ENCODE data around the gene ALDH4A1. TPM values are rescaled to one million over a fixed set of nuclear protein-coding genes. Genes with fewer than 3 reads are reported as not detected.
"Not testable (repeated sequence)": the region's sequence is repeated elsewhere in the genome, so short reads cannot be mapped to it uniquely, and the experiment has no call there.

ALDH4A1 gene
- polyA plus RNA-seq, 4 donors: 62.2 to 86.9 (median 78.5) TPM

DNA sequence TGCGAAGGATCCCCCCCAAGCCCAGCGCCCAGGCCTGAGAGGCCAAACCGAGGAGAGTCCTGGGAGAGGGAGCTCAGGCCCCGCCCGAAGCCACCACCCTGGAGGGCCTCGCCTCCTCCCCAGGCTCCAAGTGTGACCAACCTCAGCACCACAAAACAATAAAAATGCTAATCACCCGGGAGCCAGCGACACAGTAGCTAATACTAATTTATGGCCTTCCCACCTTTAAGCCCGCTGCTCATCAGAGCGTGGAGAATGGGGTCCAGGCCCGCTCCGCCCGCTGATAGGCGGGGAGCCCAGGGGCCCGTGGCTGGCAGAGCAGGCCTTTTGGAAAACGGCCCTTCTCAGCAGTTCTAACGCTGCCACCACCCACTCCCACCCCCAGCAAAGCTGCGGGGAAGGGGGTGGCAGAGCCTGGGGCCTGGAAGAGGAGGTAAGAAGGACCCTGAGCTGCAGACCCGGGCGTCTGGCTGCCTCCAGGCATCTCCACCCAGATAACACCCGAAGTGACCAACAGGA, 22.5 kb downstream of the ALDH4A1 start:
- DNase-seq (ENCODE audit: low read depth in 4 of 4, low spot score in 3 of 4): peak in 1 of 4 donors; percentile 61

DNA sequence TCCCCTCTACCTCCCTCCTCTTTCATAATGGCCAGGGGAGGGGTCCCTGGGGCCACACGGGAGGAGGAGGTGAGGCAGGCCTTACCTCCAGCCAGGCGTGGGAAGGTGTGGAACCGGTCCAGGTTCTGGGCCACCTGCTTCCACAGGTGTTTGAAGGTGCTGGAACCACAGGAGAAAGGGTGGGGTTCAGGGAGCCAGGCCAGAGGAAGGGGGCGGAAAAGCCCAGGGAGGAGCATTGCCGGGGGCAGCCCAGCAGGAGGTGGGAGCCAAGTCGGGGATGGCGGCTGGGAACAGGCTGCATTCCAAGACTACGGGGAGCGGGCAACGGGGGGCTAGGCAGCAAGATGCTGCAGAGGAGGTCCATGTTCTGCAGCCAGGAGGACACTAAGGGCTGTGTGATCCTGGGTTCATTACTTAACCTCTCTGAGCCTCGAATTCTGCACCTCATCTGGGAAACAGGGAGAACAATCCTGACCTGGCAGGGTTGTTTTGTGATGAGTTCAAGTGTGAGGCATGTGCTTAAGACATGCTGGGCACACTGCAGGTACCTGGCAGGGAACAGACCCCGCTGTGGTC, 23.1 kb downstream of the ALDH4A1 start:
- DNase-seq (ENCODE audit: low read depth in 4 of 4, low spot score in 3 of 4): no peak

DNA sequence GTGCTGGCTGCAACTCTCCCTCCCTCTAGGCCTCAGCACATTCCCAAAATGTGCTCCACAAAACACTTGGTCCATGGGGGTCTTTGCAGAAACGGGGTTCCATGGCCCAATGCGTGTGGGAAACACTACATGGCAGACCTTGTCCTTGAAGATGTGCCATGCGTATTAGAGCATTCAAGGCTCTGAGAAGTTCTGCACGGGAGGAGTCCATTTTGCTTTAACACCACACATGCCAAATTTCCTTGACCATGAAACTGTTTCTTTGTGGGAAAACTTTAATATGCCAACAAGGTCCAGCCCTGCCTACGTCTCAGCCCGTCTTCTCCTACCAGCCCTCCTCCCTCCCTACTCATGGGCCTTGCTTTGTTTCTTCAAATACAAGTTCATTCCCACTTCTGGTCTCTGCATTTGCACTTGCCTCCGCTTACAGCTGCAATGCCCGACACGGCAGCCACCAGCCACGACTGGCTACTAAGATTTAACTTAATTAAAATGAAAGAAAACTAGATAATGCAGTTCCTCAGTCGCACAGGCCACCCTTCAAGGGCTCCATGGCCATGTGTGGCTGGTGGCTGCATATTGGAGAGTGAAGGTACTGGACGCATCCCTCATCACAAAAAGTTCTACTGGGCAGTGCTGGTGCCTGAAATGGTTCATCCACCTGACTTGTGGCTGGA, 23.7 kb downstream of the ALDH4A1 start:
- no peak for DNase-seq (ENCODE audit: low read depth in 4 of 4, low spot score in 3 of 4)

DNA sequence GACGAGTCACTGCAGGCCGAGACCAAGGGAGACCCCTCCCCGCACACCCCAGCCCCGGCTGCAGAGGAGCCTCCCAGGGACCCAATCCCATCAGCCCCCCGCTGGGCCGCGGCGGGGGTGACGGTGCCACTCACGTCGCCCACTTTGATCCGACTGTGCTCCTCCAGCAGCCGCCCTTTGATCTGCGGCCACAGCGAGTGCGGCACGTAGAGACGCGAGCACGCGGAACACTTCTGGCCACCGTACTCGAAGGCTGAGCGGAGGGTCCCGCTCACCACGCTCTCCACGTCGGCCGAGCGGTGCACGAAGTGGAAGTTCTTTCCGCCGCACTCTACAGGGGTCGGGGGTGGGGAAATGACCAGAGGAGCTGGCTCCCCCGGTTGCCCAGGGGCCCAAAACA, 25.1 kb downstream of the ALDH4A1 start:
- no peak for DNase-seq (ENCODE audit: low read depth in 4 of 4, low spot score in 3 of 4)

DNA sequence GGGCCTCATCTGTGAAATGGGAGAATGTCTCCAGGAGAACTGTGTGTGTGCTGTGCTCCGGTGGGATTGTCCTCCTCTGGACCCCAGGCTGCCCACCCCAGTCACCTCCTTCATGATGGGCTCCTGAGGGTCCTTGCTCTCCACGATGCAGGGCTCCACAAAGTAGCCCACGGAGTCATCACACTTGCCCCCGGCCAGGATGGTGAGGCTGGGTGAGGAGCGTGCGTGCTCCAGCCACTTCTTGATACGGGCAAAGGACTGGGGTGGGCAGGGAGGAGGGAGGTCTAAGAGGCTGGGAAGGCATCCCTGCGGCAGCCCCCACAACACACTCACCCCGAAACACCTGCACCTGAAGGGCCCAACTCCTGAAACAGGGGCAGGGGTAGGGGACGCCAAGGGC, 26.1 kb downstream of the ALDH4A1 start:
- no peak for DNase-seq (ENCODE audit: low read depth in 4 of 4, low spot score in 3 of 4)

DNA sequence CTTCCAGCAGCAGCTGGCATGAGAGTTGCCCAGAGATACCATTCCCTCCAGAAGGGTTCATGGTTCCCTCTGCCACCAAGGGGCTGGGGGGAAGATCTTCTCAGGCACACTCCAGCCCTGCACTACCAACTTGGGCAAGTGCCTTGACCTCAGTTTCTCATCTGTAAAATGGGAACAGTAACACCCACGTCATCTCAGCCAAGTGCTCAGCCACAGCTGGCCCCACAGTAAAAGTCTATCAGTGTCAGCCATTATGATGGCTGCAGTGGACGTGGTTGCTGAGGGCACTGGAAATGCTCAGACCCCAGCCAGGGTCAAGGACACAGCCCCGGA, 26.6 kb downstream of the ALDH4A1 start:
- DNase-seq (ENCODE audit: low read depth in 4 of 4, low spot score in 3 of 4): no peak

DNA sequence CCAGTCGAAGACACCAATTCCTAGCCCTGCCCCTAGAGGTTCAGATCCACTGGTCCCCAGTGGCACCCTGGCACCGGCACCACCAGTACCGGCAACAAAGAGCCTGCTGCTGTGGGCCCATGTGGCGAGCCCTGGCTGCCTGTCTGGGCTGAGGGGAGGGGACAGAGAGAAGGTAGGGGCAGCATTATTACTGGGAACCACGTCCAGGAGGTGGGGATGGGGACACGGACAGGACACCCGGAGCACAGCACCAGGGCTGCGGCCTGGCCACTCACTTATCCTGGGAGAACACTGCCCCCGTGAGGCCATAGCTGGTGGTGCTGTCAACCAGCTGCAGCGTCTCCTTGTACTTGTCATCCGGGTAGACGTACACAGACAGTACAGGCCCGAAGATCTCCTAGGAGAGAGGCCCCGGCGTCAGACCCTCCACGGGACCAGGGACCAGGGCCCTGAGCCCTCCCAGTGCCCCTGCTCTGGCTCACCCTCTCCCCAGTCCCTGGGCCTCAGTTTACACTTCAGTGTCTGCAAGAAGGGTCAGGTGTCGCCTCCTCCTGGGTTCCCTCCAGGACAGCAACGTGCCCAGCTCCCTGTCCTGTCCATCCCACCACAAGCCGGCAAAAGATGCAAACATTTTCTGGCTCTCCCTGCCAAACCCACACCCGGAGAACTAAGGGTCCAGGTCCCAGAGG, 27.1 kb downstream of the ALDH4A1 start:
- peak; percentile 60 to 78 (median 72) for DNase-seq (ENCODE audit: low read depth in 4 of 4, low spot score in 3 of 4)

DNA sequence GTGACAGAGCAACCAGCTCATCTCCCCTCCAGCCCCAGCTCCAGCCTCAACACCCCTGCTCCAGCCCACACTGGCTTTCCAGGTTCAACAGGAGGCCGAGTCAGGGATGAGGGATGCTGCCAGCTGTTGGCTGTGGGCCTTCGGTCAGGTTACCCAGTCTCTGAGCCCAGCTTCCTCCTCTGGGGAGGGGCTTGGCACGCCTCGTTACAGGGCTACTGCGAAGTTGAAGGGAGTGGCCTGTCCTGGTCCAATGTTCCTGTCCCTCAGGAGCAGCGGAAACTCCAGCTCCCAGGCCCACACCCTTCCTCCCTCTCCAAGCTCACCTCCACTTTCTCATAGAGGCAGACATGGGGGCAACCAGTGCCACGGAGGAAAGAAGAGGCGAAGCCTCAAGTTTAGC, 27.8 kb downstream of the ALDH4A1 start:
- DNase-seq (ENCODE audit: low read depth in 4 of 4, low spot score in 3 of 4): no peak

DNA sequence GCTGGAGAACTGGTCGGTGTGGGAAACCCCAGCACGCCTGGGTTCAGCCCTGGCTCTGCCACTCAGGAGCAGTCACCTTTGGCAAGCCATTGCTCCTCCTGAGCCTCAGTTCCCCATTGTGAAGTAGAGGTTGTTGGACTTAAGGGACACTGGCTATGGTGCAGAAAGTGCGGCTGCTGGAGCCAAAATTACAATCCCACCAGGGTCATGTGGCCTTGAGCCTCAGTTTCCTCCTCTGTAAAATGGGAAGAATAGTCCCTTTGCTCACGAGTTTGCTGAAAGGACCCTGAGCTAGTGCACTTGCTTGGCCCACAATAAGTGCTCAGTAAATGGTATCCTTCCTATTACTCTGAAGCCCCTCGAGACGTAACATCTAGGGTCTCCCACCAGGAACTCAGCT, 28.3 kb downstream of the ALDH4A1 start:
- no peak for DNase-seq (ENCODE audit: low read depth in 4 of 4, low spot score in 3 of 4)

DNA sequence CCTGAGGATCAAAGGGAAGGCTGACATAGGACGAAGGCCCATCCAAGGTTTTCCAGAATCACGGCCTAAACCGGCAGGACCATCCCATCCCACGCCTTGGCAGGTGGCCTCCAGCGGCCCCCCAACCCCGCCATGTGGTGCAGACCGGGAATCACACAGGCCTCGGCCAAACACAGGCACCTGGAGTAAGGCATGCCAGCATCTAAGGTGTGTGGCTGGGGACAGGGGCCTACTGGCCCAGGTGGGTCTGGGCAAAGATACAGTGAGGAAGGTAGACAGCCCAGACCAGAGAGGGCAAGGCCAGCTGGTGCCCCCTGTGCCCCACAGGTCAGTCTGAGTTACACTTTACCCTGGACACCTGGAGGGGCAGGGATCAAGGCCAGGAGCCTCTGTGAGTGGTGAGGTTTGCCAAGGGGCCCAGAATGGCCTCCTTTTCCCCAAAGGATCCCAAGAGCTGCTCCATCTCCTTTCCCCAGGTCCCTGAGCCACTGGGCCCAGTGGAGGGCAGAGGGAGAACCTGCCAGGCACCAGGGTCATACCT, 30.2 kb downstream of the ALDH4A1 start:
- no peak for DNase-seq (ENCODE audit: low read depth in 4 of 4, low spot score in 3 of 4)

DNA sequence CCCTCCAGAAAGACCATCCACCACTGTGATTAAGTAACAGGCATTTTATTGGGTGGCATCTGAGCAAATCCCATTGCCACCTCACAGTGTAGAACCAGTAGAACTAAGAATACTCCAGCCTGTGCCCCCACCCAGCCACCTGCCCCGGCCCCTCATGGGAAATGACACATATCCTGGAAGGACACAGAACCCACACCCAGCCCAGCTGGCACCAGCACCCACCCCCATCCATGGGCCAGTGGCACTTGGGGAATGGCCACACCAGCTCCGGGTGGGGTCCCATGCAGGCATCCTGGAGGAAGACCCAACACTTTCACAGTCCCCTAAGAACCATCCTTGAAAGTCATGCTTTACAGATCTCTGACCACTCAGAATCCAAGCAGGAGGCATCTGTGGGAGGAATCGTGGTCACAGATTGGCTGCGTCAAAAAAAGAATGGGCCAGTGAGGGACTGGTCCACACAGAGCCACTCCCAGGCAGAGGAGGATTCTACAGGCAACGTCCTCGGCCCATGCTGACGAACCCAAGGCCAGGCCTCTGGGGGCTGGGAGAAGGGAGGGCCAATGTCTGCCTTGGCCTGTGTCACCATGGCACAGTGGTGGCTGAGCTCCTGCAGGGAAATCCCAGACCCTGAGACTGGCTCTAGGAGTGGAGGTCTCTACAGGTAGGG, 30.8 kb downstream of the ALDH4A1 start:
- DNase-seq (ENCODE audit: low read depth in 4 of 4, low spot score in 3 of 4): no peak

DNA sequence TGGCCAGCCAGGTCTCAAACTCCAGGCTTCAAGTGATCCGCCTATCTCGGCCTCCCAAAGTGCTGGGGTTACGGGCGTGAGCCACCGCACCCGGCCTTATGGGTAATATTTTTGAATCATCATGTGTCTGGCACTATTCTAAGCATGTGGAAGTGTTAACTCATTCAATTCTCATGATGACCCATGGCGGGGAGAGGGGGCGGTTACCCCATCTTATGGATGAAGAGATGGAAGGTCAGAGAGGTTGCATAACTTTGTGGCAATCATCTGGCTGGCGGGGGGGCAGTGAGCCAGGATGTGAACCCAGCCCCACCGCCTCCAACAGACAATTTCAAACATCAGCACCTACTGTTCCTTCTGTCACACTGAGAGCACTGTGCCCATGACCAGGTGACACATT, 31.4 kb downstream of the ALDH4A1 start:
- DNase-seq (ENCODE audit: low read depth in 4 of 4, low spot score in 3 of 4): no peak

DNA sequence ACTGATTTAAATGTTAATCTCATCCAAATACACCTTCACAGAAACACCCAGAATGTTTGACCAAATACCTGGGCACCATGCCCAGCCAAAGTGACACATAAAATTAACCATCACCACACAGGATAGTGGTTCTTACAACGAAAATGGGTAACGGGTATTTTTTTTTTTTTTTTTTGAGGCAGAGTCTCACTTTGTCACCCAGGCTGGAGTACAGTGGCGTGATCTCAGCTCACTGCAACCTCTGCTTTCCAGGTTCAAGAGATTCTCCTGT, 31.8 kb downstream of the ALDH4A1 start:
- not testable (repeated sequence) for DNase-seq (ENCODE audit: low read depth in 4 of 4, low spot score in 3 of 4)

DNA sequence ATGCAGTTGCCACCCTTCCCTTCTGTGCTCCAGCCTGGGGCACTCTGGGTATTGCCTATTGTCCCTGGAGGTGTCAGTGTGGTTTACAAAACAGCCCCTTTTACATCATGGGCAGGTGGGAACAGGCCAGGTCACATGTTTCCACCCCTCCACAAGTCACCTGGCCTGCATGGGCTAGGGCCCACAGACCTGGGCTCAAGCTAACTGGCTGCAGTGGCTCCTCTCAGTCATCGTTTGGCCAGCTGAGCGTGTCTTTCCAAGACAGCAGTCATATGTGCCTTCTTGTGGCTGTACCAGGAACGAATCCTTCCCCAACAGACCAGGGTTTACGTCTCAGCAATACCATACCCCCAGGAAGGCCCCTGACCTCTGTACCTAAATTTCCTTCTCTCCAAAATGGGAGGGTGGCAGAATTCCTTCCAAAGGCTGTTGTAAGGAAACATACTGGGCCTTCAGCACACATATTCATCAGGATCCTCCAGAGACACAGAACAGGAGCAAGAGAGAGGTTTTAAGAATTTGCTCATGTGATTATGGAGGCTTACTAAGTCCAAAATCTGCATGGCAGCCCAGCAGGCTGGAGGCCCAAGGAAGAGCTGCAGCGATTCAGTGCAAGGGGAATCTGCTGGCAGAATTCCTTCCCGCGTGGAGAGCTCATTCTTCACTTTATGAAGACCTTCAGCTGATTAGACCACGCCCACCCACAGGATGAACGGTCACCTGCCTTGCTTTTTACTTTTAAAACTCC, 32.3 kb downstream of the ALDH4A1 start:
- no peak for DNase-seq (ENCODE audit: low read depth in 4 of 4, low spot score in 3 of 4)

DNA sequence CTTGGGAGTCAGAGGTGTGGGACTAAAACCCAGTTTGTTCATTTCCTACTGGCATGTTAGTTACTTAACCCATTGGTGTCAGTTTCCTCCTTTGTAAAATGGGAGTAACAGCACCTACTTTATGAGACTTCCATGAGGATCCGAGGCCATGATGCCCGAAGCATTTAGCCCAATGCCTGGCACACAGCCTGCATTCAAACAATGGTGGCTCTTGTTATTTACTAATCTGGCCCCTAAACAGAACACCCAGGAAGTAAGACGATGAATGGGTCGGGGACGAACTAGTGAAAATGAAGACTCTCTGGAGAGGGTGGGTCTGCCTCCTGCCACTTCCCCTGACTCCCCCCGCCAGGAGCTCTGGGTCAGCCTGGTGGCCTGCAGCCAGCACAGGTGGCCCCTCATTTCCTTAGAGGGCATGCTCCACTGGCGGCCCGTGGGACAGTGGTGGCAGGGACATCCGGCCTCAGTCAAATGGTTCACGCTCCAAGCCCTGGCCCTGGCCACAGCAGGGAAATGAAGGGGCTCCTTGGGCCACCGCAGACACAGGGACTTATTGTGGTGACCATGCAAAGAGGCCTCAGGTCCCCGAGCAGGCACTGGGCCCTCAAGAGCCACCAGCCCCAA, 33.4 kb downstream of the ALDH4A1 start:
- no peak for DNase-seq (ENCODE audit: low read depth in 4 of 4, low spot score in 3 of 4)

DNA sequence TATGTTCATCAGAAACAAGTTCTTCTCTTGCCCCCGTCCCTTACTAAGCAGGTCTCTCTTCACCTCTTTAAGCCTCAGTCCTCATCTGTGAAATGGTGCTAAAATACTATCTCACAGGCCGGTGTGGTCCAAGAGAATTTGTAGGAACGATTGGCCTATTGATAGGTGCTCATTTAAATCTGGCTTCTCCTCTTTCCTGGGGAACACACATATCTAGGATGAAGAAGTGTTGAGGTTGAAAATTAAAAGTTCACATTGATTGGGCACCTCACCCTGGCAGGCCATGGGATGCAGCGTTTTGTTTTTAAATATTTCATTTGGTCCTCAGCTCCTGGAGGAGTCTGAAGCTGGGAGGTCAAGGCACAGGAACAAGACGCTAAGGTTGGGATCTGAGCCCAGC, 34.0 kb downstream of the ALDH4A1 start:
- DNase-seq (ENCODE audit: low read depth in 4 of 4, low spot score in 3 of 4): no peak

DNA sequence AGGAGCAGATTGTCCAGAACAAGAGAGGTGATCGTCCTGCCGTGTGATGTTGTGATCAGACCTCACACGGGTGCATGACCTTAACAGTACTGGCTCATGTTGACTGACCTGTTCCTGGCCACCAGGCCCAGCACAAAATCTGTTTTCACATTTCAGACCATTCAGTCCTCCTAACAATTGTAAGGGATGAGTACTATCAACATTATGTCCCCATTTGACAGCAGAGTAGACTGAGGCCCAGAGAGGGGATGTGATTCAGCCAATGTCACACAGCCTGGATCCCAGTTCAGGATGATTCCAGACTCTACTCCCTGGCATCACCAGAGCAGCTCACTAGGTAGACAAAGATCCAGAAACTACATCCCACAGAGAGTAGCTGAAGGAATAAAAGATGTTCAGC, 35.5 kb downstream of the ALDH4A1 start:
- DNase-seq (ENCODE audit: low read depth in 4 of 4, low spot score in 3 of 4): no peak

DNA sequence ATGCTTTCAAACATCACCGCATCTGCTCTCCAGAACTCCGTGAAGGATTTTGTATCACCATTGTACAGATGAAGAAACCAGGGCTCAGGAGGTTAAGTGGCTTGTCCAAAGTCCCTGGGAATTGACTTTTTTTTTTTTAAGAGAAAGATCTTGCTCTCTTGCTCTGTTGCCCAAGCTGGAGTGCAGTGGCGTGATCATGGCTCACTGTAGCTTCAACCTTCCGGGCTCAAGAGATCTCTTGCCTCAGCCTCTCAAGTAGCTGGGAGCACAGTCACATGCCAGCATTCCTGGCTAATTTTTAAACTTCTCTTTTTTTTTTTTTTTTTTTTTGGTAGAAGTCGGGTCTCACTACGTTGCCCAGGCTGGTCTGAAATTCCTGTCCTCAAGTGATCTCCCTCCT, 36.0 kb downstream of the ALDH4A1 start:
- no peak for DNase-seq (ENCODE audit: low read depth in 4 of 4, low spot score in 3 of 4)

DNA sequence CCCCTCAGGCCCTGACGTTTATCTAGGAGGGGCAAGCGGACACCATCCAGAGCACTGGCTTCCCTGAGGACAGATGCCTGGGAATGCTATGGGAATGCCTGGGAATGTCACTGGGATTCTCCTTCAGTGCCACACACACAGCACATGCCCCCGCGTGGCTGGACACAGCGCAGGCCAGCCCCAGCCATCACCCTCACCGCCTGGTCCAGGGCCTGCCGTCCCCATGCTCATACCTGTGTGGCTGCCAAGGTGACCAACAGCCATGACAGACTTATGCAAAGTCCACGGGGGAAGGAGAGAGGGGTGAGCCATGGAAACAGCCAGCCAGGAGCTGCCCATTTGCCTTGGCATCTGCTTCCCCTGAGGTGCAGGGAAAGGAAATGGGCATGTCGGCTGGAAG, 37.2 kb downstream of the ALDH4A1 start:
- no peak for DNase-seq (ENCODE audit: low read depth in 4 of 4, low spot score in 3 of 4)

DNA sequence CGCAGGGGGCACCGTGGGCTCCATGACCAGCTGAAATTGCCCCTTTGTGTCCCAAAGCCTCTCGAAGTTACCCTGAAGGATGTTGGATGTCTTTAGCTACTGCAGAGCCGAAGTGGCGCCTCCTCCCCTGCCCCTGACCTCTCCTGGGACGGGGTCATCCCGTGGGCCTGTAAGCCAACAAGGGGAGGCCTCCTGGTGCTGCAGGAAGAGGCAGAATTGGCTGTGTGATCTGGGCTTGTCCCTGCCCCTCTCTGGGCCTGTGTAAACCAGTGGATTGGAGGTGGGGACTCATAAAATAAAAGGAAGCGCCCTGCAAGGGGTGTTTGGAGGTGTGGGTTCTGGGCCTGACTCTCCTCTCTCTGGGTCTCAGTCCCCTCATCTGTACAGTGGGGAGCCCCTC, 40.8 kb downstream of the ALDH4A1 start:
- DNase-seq (ENCODE audit: low read depth in 4 of 4, low spot score in 3 of 4): no peak

Data from right renal pelvis (tissue), 4 donors.